ENCODE measurements around the gene LAX1. TPM values are rescaled to one million over a fixed set of nuclear protein-coding genes. Genes with fewer than 3 reads are reported as not detected.
"Not testable (repeated sequence)": the region's sequence is repeated elsewhere in the genome, so short reads cannot be mapped to it uniquely, and the experiment has no call there.

The LAX1 gene
- total RNA-seq, 1 experiment from 2014 or later = not detected

DNA sequence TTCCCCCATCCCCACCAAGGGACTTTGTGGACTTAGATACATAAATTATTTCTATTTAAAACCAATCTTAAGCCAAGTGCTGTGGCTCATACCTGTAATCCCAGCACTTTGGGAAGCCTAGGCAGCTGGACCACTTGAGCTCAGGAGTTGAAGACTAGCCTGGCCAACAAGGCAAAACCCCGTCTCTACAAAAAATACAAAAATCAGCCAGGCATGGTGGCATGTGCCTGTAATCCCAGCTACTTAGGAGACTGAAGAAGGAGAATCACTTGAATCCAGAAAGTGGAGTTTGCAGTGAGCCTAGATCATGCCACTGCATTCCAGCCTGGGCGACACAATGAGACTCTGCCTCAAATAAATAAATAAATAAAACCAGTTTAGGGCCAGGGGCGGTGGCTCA is 4.5 kb upstream of the LAX1 start (continued):
- TF ChIP-seq, protein P1, sequence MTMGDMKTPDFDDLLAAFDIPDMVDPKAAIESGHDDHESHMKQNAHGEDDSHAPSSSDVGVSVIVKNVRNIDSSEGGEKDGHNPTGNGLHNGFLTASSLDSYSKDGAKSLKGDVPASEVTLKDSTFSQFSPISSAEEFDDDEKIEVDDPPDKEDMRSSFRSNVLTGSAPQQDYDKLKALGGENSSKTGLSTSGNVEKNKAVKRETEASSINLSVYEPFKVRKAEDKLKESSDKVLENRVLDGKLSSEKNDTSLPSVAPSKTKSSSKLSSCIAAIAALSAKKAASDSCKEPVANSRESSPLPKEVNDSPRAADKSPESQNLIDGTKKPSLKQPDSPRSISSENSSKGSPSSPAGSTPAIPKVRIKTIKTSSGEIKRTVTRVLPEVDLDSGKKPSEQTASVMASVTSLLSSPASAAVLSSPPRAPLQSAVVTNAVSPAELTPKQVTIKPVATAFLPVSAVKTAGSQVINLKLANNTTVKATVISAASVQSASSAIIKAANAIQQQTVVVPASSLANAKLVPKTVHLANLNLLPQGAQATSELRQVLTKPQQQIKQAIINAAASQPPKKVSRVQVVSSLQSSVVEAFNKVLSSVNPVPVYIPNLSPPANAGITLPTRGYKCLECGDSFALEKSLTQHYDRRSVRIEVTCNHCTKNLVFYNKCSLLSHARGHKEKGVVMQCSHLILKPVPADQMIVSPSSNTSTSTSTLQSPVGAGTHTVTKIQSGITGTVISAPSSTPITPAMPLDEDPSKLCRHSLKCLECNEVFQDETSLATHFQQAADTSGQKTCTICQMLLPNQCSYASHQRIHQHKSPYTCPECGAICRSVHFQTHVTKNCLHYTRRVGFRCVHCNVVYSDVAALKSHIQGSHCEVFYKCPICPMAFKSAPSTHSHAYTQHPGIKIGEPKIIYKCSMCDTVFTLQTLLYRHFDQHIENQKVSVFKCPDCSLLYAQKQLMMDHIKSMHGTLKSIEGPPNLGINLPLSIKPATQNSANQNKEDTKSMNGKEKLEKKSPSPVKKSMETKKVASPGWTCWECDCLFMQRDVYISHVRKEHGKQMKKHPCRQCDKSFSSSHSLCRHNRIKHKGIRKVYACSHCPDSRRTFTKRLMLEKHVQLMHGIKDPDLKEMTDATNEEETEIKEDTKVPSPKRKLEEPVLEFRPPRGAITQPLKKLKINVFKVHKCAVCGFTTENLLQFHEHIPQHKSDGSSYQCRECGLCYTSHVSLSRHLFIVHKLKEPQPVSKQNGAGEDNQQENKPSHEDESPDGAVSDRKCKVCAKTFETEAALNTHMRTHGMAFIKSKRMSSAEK (CRISPR knock-in tag; IDR thresholded peaks at IDR 0.05; ENCODE audit: borderline replicate concordance) = no peak
- no peak for TF ChIP-seq GABPB1 (CRISPR knock-in tag; IDR thresholded peaks at IDR 0.05)
- no peak for TF ChIP-seq ZNF219 (CRISPR knock-in tag; IDR thresholded peaks at IDR 0.05; ENCODE audit: borderline replicate concordance)
- TF ChIP-seq, protein P2, sequence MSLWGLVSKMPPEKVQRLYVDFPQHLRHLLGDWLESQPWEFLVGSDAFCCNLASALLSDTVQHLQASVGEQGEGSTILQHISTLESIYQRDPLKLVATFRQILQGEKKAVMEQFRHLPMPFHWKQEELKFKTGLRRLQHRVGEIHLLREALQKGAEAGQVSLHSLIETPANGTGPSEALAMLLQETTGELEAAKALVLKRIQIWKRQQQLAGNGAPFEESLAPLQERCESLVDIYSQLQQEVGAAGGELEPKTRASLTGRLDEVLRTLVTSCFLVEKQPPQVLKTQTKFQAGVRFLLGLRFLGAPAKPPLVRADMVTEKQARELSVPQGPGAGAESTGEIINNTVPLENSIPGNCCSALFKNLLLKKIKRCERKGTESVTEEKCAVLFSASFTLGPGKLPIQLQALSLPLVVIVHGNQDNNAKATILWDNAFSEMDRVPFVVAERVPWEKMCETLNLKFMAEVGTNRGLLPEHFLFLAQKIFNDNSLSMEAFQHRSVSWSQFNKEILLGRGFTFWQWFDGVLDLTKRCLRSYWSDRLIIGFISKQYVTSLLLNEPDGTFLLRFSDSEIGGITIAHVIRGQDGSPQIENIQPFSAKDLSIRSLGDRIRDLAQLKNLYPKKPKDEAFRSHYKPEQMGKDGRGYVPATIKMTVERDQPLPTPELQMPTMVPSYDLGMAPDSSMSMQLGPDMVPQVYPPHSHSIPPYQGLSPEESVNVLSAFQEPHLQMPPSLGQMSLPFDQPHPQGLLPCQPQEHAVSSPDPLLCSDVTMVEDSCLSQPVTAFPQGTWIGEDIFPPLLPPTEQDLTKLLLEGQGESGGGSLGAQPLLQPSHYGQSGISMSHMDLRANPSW (CRISPR knock-in tag; conservative IDR thresholded peaks at IDR 0.05; ENCODE audit: low read depth) = no peak
- TF ChIP-seq FOXK1 (CRISPR knock-in tag; IDR thresholded peaks at IDR 0.05) = no peak
- TF ChIP-seq, protein P3, sequence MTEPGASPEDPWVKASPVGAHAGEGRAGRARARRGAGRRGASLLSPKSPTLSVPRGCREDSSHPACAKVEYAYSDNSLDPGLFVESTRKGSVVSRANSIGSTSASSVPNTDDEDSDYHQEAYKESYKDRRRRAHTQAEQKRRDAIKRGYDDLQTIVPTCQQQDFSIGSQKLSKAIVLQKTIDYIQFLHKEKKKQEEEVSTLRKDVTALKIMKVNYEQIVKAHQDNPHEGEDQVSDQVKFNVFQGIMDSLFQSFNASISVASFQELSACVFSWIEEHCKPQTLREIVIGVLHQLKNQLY (CRISPR knock-in tag; IDR thresholded peaks at IDR 0.05) = no peak
- TF ChIP-seq SMAD3 (CRISPR knock-in tag; IDR thresholded peaks at IDR 0.05; ENCODE audit: borderline replicate concordance) = no peak
- TF ChIP-seq, protein P4, sequence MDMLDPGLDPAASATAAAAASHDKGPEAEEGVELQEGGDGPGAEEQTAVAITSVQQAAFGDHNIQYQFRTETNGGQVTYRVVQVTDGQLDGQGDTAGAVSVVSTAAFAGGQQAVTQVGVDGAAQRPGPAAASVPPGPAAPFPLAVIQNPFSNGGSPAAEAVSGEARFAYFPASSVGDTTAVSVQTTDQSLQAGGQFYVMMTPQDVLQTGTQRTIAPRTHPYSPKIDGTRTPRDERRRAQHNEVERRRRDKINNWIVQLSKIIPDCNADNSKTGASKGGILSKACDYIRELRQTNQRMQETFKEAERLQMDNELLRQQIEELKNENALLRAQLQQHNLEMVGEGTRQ (CRISPR knock-in tag; IDR thresholded peaks at IDR 0.05) = no peak
- TF ChIP-seq, protein P5, sequence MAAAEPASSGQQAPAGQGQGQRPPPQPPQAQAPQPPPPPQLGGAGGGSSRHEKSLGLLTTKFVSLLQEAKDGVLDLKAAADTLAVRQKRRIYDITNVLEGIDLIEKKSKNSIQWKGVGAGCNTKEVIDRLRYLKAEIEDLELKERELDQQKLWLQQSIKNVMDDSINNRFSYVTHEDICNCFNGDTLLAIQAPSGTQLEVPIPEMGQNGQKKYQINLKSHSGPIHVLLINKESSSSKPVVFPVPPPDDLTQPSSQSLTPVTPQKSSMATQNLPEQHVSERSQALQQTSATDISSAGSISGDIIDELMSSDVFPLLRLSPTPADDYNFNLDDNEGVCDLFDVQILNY (CRISPR knock-in tag; IDR thresholded peaks at IDR 0.05) = no peak

DNA sequence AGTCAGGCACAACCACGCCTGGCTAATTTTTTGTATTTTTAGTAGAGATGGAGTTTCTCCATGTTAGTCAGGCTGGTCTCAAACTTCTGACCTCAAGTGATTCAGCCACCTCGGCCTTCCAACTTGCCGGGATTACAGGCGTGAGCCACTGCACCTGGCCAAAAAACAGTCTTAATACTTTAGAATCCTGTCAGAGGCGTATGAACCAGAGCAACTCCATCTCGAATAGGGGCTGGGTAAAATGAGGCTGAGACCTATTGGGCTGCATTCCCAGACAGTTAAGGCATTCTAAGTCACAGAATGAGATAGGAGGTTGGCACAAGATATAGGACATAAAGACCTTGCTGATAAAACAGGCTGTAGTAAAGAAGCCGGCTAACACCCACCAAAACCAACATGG is 3.0 kb upstream of the LAX1 start:
- ATAC-seq; H3K4me3 Mint-ChIP-seq; POLR2A ChIA-PET; H3K9me3 Mint-ChIP-seq; CTCF ChIA-PET; H3K4me1 Mint-ChIP-seq; DNase-seq (ENCODE audit: low spot score); H3K27me3 Mint-ChIP-seq (ENCODE audit: low read depth); H3K36me3 Mint-ChIP-seq; H3K27ac Mint-ChIP-seq: not testable (repeated sequence)

DNA sequence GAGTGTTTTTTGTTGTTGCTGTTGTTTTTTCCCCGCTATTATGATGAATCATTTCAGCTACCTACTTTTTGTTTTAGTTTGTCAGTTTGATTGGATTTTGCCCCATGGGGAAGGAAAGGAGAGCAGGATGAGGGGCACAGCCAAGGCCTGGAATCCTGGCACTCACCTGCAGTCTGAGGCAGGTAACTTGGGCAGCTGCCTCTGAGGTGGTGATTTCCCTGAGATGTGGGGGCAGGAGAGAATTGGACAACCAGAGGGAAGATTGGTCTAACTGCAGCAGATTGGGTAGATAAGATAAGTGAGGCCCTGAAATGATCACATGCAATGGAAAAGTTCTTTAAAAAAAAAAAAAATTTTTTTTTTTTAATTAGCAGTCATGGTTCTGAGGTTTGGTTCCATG is 1.5 kb upstream of the LAX1 start:
- Mint-ChIP-seq H3K27me3 (ENCODE audit: low read depth) (no peaks in the 10 kb centered on the region), H3K4me1 (no peaks in the 10 kb centered on the region), H3K4me3 (no peak overlapping the region), H3K36me3 (no peaks in the 10 kb centered on the region), H3K27ac (no peak overlapping the region; the same call in 1 of the 2 replicates), H3K9me3 (no peaks in the 10 kb centered on the region)
- POLR2A ChIA-PET = no interaction called here
- ATAC-seq (no peak), DNase-seq (ENCODE audit: low spot score) (no peak)
- TF ChIP-seq, protein P6, sequence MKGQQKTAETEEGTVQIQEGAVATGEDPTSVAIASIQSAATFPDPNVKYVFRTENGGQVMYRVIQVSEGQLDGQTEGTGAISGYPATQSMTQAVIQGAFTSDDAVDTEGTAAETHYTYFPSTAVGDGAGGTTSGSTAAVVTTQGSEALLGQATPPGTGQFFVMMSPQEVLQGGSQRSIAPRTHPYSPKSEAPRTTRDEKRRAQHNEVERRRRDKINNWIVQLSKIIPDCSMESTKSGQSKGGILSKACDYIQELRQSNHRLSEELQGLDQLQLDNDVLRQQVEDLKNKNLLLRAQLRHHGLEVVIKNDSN (CRISPR knock-in tag; IDR thresholded peaks at IDR 0.05) = no peak
- no peak for TF ChIP-seq NR2C2 (CRISPR knock-in tag; IDR thresholded peaks at IDR 0.05)
- TF ChIP-seq JUN (CRISPR knock-in tag; IDR thresholded peaks at IDR 0.05) = no peak
- TF ChIP-seq CBFB (CRISPR knock-in tag; IDR thresholded peaks at IDR 0.05; ENCODE audit: low read depth) = no peak
- TF ChIP-seq GRHL2 (CRISPR knock-in tag; IDR thresholded peaks at IDR 0.05; ENCODE audit: insufficient replicate concordance, severe bottlenecking) = no peak
- TF ChIP-seq ATF1 (CRISPR knock-in tag; IDR thresholded peaks at IDR 0.05) = no peak
- TF ChIP-seq, protein P7, sequence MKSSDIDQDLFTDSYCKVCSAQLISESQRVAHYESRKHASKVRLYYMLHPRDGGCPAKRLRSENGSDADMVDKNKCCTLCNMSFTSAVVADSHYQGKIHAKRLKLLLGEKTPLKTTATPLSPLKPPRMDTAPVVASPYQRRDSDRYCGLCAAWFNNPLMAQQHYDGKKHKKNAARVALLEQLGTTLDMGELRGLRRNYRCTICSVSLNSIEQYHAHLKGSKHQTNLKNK (CRISPR knock-in tag; IDR thresholded peaks at IDR 0.05) = no peak
- CTCF ChIA-PET = no interaction called here
